ENCODE measurements around the gene BRD1. TPM values are rescaled to one million over a fixed set of nuclear protein-coding genes. Genes with fewer than 3 reads are reported as not detected.

The BRD1 gene
- polyA plus RNA-seq, 1 donor from 2014 or later = 79.3 TPM

- Histone ChIP-seq H3K9ac (ENCODE audit: low read length) (no peak overlapping the region), H3F3A (ENCODE audit: insufficient read depth, low read length, poor library complexity, severe bottlenecking) (no peaks in the 10 kb centered on the region), H3K4me3 (ENCODE audit: low read length) (no peak overlapping the region), H3K27ac (ENCODE audit: low read length) (no peak overlapping the region), H3K9me2 (ENCODE audit: insufficient read depth, low read length) (no peaks in the 10 kb centered on the region), H3K27me3 (ENCODE audit: insufficient read depth, low read depth, low read length) (no peaks in the 10 kb centered on the region), H3K36me3 (ENCODE audit: insufficient read depth, low read length) (no peaks in the 10 kb centered on the region), H3K9me3 (ENCODE audit: low read length) (no peaks in the 10 kb centered on the region), H3K79me2 (replicated peaks; ENCODE audit: insufficient read depth, low read length) (no peaks in the 10 kb centered on the region), H2AFZ (ENCODE audit: low read depth, low read length) (no peak overlapping the region), H4K20me1 (ENCODE audit: insufficient read depth) (no peaks in the 10 kb centered on the region), H3K4me2 (ENCODE audit: low read length) (no peak overlapping the region)
- no peak for TF ChIP-seq POLR2AphosphoS5 (IDR thresholded peaks at IDR 0.05)
- no peak for TF ChIP-seq MXI1 (conservative IDR thresholded peaks at IDR 0.05; ENCODE audit: poor library complexity, severe bottlenecking)
- TF ChIP-seq SMC3 (conservative IDR thresholded peaks at IDR 0.05; ENCODE audit: poor library complexity) = no peak
- no peak for TF ChIP-seq EP300 (conservative IDR thresholded peaks at IDR 0.05; ENCODE audit: poor library complexity, severe bottlenecking)
- no peak for TF ChIP-seq RAD21 (conservative IDR thresholded peaks at IDR 0.05)
- TF ChIP-seq REST (IDR thresholded peaks at IDR 0.05; ENCODE audit: borderline replicate concordance) = no peak
- TF ChIP-seq EZH2 (IDR thresholded peaks at IDR 0.05; ENCODE audit: borderline replicate concordance, insufficient read depth, low read length, poor library complexity, severe bottlenecking) = no peak
These were observed 77.7 kb downstream of the BRD1 start for GRCh38 chr22:49749885-49750510.

GRCh38 chr22:49749227-49749626 is 78.4 kb downstream of the BRD1 start:
- Histone ChIP-seq H3K36me3 (ENCODE audit: insufficient read depth, low read length) (no peaks in the 10 kb centered on the region), H3K27me3 (ENCODE audit: insufficient read depth, low read depth, low read length) (no peaks in the 10 kb centered on the region), H2AFZ (ENCODE audit: low read depth, low read length) (no peak overlapping the region), H3K9ac (ENCODE audit: low read length) (no peak overlapping the region), H3K9me2 (ENCODE audit: insufficient read depth, low read length) (no peaks in the 10 kb centered on the region), H3K9me3 (ENCODE audit: low read length) (peaks cover 3% of the 10 kb centered on the region), H4K20me1 (ENCODE audit: insufficient read depth) (no peaks in the 10 kb centered on the region), H3K79me2 (replicated peaks; ENCODE audit: insufficient read depth, low read length) (no peaks in the 10 kb centered on the region), H3K4me3 (ENCODE audit: low read length) (no peak overlapping the region), H3F3A (ENCODE audit: insufficient read depth, low read length, poor library complexity, severe bottlenecking) (no peaks in the 10 kb centered on the region), H3K27ac (ENCODE audit: low read length) (no peak overlapping the region), H3K4me2 (ENCODE audit: low read length) (no peak overlapping the region)
- TF ChIP-seq MXI1 (conservative IDR thresholded peaks at IDR 0.05; ENCODE audit: poor library complexity, severe bottlenecking) (no peak), POLR2AphosphoS5 (IDR thresholded peaks at IDR 0.05) (no peak), EP300 (conservative IDR thresholded peaks at IDR 0.05; ENCODE audit: poor library complexity, severe bottlenecking) (no peak), CTCF (IDR thresholded peaks at IDR 0.05; ENCODE audit: poor library complexity, severe bottlenecking) (no peak), REST (IDR thresholded peaks at IDR 0.05; ENCODE audit: borderline replicate concordance) (no peak), RAD21 (conservative IDR thresholded peaks at IDR 0.05) (no peak), EZH2 (IDR thresholded peaks at IDR 0.05; ENCODE audit: borderline replicate concordance, insufficient read depth, low read length, poor library complexity, severe bottlenecking) (no peak), TAF1 (IDR thresholded peaks at IDR 0.05; ENCODE audit: low read depth) (no peak), SMC3 (conservative IDR thresholded peaks at IDR 0.05; ENCODE audit: poor library complexity) (no peak)

All from neural cell (in vitro differentiated cells).